Stimulated activated CD8-positive, alpha-beta memory T cell treated with anti-CD3 and anti-CD28 coated beads, Interleukin-12 subunit alpha, Interleukin-12 subunit beta, amount 100 ng/mL, for 1 hour (primary cell): ENCODE data around the gene CCDC157.

Experiments
- DNase-seq: peaks from one replicate; pipeline ENCODE4 v3.0.0-alpha.2; 2020; ENCODE audit warnings: low read depth

Gene CCDC157

GRCh38 chr22:30356449-30357235 is at the start of gene CCDC157, which contains the start of gene SF3A1:
Gene CCDC157, plus strand, starts transcription at chr22:30357007. Its CDS starts 8,994 bp downstream, at chr22:30366001.
Gene SF3A1, minus strand, starts transcription at chr22:30356894. Its CDS starts 102 bp downstream, at chr22:30356792.
- peak; percentile 74 for DNase-seq

GRCh38 chr22:30307041-30307574 is 49.7 kb upstream of the CCDC157 start:
- DNase-seq, result no peak

- no peak for DNase-seq
These were observed 48.7 kb upstream of the CCDC157 start for GRCh38 chr22:30308093-30308492.

DNA sequence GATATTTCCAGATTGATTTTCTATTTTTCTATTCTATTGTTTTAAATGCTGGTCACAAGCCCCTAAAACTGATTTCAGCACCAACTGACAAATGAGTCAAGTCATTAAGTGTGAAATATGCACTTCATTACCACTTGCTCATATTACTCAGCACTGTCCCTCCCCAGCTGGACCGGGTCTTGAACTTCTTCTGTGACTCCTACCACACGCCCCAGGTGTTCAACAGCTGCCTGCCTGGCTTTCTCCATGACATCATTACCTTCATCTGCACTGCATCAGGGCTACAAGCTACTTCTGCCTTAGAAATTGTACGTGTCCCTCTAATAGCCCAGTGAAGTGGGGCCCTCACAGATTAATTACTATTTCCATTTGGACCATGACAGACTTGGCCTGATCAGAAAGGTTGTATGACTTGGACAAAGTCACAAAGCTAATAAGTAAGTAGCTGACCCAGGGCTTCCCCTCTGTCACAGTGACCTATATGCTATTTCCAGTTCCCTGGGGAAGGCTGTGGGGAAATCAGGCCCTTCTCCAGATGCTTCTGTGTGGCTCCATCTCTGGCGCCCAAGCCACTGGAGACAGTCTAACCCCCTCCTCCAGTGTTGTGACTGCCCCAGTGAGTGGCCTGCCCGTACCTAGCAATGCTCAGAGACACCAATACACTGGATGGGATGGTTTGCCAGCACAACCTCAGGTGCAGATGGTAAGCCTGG is 48.1 kb upstream of the CCDC157 start:
- no peak for DNase-seq

GRCh38 chr22:30309951-30310741 is 46.7 kb upstream of the CCDC157 start:
- DNase-seq, result no peak

DNA sequence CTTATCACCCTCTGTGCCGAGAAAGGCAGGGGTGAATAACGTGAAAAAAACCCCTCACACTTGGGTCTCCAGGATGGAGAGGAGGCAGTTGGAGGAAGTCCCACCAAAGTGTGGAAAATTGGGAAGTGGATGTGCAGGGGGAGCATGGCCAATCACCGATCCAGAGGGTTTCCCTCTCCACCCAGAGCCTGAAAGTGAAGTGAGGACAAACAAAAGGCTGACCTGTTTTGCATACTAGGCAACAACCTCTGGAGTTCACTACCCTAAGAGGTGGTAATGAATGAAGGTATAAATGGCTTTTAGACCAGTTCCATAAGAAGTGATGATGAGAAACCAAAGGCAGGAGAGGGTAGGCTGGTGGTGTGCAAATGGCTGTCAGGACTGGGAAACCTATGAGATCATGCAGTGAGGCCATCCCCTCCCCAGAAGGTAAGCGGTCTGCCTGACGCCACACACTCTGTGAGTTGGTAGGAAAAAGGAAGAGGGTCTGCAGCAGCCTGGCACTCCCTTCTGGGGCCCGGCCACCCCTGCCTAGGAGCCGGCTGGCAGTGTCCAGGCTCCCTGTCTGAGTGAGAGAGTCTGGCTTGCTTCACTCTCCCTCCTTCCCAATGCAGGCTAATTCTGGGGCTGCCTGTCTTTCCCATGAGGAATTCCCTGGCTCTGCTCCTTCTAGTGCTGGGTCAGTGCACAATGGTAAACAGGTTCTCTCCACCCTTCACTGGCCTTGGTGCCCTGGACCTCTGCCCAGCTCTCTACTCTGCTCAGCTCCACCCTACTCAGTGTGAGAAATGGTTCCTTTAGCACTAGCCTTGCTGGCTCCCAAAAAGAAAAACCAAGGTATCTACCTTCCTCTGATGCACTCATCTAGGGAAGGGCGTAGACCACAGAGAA is 45.7 kb upstream of the CCDC157 start:
- DNase-seq, result no peak

DNA sequence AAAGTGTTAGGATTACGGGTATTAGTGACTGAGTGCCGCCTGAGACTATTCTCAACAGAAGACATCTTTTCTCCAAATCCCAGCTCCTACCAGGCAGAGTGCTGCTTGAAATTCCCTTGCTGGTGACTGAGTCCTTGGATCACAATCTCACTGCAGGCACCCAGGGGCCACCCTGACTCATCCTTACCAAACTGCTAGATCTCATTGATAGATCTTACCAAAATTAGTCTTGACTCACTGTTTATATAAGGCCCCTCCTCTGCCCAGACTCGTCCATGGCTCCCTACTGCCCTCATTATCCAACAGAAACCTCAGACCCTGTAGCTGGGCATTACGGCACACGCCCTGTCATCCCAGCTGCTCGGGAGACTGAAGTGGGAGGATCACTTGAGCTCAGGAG is 44.8 kb upstream of the CCDC157 start:
- DNase-seq, result no peak

DNA sequence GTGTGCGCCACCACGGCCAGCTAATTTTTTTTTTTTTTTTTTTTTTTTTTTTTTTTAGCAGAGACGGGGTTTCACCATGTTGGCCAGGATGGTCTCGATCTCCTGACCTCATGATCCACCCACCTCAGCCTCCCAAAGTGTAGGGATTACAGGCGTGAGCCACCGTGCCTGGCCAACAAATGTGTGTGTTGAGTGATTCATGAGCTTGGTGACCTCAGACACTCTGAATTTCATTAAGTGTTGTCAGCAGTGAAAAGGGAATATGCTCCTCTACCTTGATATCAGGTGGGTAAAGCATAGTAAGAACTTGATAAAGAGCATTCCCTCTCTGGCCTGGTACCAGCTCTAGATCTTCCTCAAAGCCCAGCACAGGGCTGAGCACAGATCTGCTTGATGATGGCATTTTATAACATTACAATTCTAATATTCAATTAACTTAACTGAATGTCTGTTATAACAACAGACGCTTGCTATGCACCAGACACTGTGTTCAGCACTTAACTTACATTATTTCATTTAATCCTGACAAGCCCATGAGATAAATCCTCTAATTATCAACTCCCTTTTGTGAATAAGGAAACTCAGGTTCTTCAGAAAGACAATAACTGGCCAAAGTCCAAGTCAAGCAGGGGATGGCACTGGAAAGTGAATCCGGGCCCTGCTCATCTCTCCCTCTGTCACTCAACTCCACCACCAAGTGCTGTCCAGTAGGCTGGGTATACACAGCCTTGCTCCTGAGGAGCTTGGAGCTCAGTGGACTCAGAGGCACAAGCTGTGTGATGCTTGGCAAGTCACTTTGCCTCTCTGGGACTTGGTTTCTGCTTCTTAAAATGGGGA is 43.1 kb upstream of the CCDC157 start:
- DNase-seq, result no peak

DNA sequence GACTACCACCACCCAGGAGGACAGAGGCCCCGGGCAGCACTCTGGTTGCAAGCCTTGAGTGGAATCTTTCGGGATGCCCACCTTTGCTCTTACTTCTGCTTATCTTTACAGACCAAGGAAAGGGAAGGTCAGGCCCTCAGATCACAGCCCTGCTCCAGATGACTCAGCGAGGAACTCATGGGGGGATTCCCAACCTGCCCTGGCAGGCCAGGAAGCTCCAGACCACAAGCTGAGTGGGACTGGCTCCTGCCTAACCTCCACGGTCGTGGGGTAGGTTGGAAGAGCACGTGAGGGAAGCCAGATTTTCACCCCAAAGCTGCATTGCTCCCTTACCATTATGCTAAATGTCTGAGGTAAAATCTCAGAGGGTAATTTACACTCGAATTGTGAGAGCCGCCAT is 41.9 kb upstream of the CCDC157 start:
- DNase-seq, result peak; percentile 30

DNA sequence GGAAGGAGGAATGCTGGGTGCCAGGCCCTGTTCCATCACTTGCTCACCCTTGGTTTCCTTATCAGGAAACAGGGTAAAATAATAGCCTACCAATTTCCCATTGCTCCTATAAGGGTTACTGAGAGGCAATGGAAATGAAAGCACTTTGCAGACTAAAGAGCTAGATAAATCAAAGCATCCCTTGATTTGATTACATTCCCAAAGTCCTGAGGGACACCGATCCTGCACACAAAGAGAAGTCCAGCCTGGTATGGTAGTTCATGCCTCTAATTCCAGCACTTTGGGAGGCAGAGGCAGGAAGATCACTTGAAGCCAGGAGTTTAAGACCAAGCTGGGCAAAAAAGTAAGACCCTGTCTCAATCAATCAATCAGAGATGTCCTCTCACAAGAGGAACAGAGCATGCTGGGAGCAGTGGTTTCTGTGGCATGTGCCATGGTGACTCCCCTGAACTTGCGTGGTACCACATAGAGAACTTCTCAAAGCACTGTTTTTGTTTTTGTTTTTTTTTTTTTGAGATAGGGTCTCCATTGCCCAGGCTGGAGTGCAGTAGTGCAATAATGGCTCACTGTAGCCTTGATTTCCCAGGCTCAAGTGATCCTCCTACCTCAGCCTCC is 40.7 kb upstream of the CCDC157 start:
- DNase-seq, result no peak

GRCh38 chr22:30317778-30318177 is 39.0 kb upstream of the CCDC157 start:
- no peak for DNase-seq

- DNase-seq, result no peak
These were observed 37.9 kb upstream of the CCDC157 start for GRCh38 chr22:30318799-30319419.

- no peak for DNase-seq
These were observed 36.7 kb upstream of the CCDC157 start for GRCh38 chr22:30320021-30320556.

DNA sequence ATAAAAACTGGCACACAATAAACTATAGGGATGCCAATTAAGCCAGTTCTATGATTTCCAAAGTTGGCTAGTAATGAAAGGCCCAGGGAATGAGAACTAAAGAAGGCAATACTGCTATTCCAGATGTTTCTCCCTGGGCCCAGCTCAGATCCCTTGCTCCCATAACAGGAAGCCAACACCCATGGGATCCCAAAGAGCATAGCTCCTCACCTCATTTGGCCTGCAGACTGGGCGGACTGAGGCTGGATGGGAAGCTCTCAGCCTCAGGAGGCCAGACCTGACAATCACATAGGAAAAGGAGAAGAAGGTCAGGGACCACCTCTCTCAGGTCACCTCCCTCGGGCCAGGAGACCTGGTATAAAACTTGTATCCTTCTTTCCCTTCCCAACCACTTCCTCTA is 35.3 kb upstream of the CCDC157 start:
- DNase-seq, result no peak

GRCh38 chr22:30323246-30323645 is 33.6 kb upstream of the CCDC157 start:
- DNase-seq, result no peak

DNA sequence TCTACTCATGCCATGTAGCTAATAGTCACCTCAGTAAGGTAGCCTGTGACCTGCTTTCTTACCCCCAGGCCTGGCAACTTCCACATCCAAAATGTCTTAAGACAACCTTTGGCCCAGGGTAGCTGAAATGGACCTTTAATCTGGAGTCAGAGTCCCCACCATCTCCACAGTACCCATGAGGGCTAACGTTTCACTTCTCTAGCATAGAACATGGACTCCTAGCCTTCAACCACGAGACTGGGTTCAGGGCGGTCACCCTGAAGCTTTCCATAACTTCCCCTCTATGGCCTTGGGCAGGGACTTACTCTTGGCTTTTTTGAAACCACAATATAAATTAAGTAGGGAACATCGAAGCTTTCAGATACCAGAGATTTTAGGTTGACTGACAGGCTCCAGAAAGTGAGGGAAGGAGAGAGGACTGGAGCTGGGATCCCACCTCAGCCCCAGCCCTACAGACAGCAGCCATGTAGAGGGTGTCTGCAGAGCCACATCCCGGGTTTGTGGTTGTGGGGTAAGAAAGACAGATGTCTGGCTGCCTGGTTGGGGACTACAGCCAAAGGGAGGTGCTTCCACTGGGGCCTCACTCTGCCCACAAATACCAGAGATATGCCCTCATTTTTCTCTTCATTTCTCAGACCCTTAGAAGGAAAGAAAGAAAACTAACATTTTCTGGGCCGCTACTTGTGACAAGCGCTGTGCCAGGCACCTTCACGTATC is 32.6 kb upstream of the CCDC157 start:
- no peak for DNase-seq

DNA sequence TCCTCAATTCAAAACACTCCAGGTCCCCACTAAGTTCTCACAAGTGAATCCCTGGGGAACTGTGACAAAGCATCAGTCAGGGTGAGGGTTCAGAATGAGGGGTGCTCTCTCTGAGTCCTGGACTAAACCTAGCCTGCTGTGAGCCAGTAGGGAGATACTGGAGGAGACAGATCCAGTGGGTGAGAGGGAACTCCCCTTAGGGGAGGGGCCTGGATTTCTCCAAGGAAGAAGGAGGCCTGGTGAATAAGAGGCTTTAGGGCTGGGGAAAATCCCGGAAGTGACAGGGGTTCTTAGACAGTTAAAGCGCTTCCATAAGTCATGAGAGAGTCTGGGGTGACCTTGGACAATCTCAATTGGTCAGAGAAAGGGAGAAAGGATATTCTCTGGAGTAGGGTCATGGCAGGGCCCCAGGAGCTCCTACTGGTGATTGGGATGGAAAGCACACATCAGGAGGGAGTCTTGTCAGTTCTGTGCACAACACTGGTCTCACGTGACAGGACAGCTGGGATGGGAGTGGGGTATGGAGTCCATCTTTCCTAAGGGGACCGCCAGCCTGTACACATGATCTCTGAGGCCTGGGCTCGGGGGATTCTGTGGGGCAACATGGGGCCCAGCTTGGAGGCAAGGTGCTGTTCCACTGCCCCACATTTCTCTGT is 31.6 kb upstream of the CCDC157 start:
- DNase-seq, result no peak

- DNase-seq, result no peak
These were observed 31.0 kb upstream of the CCDC157 start for GRCh38 chr22:30325724-30326254.
